ENCODE results near the gene RBL1.
"Not testable (repeated sequence)": the region's sequence is repeated elsewhere in the genome, so short reads cannot be mapped to it uniquely, and the experiment has no call there.

The RBL1 gene

DNA sequence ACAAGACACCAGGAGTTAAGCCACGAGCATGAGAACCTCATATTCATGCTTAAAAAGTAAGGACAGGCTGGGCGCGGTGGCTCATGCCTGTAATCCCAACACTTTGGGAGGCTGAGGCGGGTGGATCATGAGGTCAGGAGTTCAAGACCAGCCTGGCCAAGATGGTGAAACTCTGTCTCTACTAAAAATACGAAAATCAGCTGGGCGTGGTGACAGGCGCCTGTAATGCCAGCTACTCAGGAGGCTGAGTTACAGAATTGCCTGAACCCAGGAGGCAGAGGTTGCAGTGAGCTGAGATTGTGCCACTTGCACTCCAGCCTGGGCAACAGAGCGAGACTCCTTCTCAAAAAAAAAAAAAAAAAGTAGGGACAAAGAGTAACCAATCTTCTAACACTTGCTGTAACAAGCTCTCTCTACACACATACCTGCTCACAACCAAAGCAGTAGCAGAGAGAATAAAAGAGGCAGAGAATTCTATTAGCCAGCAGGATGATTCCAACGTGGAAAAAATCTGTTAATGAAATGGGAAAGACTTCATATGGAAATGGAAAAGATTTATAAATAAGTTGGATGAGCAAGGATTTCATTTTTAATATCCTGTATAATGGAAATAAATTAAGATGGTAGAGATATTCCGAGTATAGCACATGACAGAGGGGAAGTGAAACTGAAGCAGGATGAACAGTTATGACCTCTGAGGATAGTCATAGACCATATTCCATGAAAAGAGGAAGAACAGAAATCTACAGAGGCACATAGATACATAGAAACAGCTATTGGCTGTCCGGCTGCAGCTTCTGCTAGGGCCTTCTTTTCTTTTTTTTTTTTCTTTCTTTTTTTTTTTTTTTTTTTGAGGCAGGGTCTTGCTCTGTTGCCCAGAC is 90.5 kb downstream of the RBL1 start:
- ATAC-seq (replicated peaks; ENCODE audit: extremely low read depth, poor library complexity, severe bottlenecking); DNase-seq (ENCODE audit: low spot score in 2 of 2); H3K27me3 Mint-ChIP-seq; H3K9me3 Mint-ChIP-seq; H3K4me3 Mint-ChIP-seq: not testable (repeated sequence)
- Mint-ChIP-seq H3K4me1 (peaks cover 15% of the 10 kb centered on the region), H3K36me3 (ENCODE audit: insufficient read depth) (peaks cover 14% of the 10 kb centered on the region), H3K27ac (ENCODE audit: low read depth) (peak overlapping the region; percentile 53)

GRCh38 chr20:37001634-37002033 is 94.2 kb downstream of the RBL1 start:
- ATAC-seq (replicated peaks; ENCODE audit: extremely low read depth, poor library complexity, severe bottlenecking); H3K9me3 Mint-ChIP-seq; H3K27me3 Mint-ChIP-seq; DNase-seq (ENCODE audit: low spot score in 2 of 2); H3K4me1 Mint-ChIP-seq; H3K27ac Mint-ChIP-seq (ENCODE audit: low read depth); H3K4me3 Mint-ChIP-seq: not testable (repeated sequence)
- H3K36me3 Mint-ChIP-seq (ENCODE audit: insufficient read depth) = peaks cover 16% of the 10 kb centered on the region

GRCh38 chr20:37000171-37000570 is 95.6 kb downstream of the RBL1 start:
- H3K36me3 Mint-ChIP-seq (ENCODE audit: insufficient read depth) = peaks cover 23% of the 10 kb centered on the region
- not testable (repeated sequence) for H3K4me1 Mint-ChIP-seq; H3K27ac Mint-ChIP-seq (ENCODE audit: low read depth); H3K27me3 Mint-ChIP-seq; ATAC-seq (replicated peaks; ENCODE audit: extremely low read depth, poor library complexity, severe bottlenecking); H3K9me3 Mint-ChIP-seq; H3K4me3 Mint-ChIP-seq; DNase-seq (ENCODE audit: low spot score in 2 of 2)

- Mint-ChIP-seq H3K36me3 (ENCODE audit: insufficient read depth) (peaks cover 22% of the 10 kb centered on the region), H3K27ac (ENCODE audit: low read depth) (no peak overlapping the region), H3K27me3 (no peaks in the 10 kb centered on the region), H3K4me3 (no peak overlapping the region), H3K9me3 (no peaks in the 10 kb centered on the region), H3K4me1 (peaks cover 9% of the 10 kb centered on the region)
- no peak for ATAC-seq (replicated peaks; ENCODE audit: extremely low read depth, poor library complexity, severe bottlenecking)
- DNase-seq (ENCODE audit: low spot score in 2 of 2) = no peak
These were observed 97.1 kb downstream of the RBL1 start for GRCh38 chr20:36998652-36999051.

DNA sequence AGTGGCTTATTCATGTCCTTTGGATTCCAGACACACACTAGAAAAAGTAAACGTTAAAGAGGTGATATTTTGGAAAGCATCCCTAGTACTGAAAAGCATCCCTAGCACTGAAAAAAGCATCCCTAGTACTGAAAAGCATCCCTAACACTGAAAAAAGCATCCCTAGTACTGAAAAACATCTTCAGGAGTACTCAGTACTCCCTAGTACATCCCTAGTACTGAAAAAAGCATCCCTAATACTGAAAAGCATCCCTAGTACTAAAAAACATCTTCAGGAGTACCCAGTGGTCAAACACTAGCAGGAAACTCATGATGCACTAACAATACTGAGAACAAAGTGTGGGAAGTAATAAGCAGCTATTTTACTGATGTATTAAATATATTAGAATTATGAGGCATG is 98.7 kb downstream of the RBL1 start:
- Mint-ChIP-seq H3K9me3 (no peaks in the 10 kb centered on the region), H3K4me1 (peaks cover 5% of the 10 kb centered on the region), H3K36me3 (ENCODE audit: insufficient read depth) (peaks cover 12% of the 10 kb centered on the region), H3K27me3 (no peaks in the 10 kb centered on the region), H3K27ac (ENCODE audit: low read depth) (peak overlapping the region; percentile 26), H3K4me3 (no peak overlapping the region)
- no peak for ATAC-seq (replicated peaks; ENCODE audit: extremely low read depth, poor library complexity, severe bottlenecking)
- DNase-seq (ENCODE audit: low spot score in 2 of 2) = no peak

DNA sequence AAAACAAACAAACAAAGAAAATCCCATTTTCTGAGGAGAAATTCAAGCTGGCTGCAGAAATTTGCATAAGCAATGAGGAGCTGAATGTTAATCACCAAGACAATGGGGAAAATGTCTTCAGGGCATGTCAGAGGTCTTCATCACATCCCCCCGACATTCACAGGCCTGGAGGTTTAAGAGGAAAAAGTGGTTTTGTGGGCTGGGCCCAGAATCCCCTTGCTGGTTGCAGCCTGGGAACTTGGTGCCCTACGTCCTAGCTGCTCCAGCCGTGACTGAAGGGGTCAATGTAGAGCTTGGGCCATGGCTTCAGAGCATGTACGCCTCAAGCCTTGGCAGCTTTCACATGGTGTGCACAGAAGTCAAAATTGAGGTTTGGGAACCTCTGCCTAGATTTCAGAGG is 101.6 kb downstream of the RBL1 start:
- H3K4me3 Mint-ChIP-seq; H3K9me3 Mint-ChIP-seq; H3K27me3 Mint-ChIP-seq; DNase-seq (ENCODE audit: low spot score in 2 of 2); H3K27ac Mint-ChIP-seq (ENCODE audit: low read depth); H3K4me1 Mint-ChIP-seq; ATAC-seq (replicated peaks; ENCODE audit: extremely low read depth, poor library complexity, severe bottlenecking): not testable (repeated sequence)
- peaks cover 12% of the 10 kb centered on the region for H3K36me3 Mint-ChIP-seq (ENCODE audit: insufficient read depth)

GRCh38 chr20:36992802-36993334 is 102.9 kb downstream of the RBL1 start:
- Mint-ChIP-seq H3K4me1 (peaks cover 20% of the 10 kb centered on the region), H3K4me3 (no peak overlapping the region), H3K27me3 (no peaks in the 10 kb centered on the region), H3K9me3 (no peaks in the 10 kb centered on the region), H3K27ac (ENCODE audit: low read depth) (no peak overlapping the region), H3K36me3 (ENCODE audit: insufficient read depth) (peaks cover 10% of the 10 kb centered on the region)
- DNase-seq (ENCODE audit: low spot score in 2 of 2) (no peak), ATAC-seq (replicated peaks; ENCODE audit: extremely low read depth, poor library complexity, severe bottlenecking) (no peak)

GRCh38 chr20:36991703-36992102 is 104.1 kb downstream of the RBL1 start:
- no peak for DNase-seq (ENCODE audit: low spot score in 2 of 2)
- Mint-ChIP-seq H3K27me3 (no peaks in the 10 kb centered on the region), H3K27ac (ENCODE audit: low read depth) (no peak overlapping the region), H3K9me3 (no peaks in the 10 kb centered on the region), H3K36me3 (ENCODE audit: insufficient read depth) (peaks cover 8% of the 10 kb centered on the region), H3K4me1 (peaks cover 20% of the 10 kb centered on the region), H3K4me3 (no peak overlapping the region)
- no peak for ATAC-seq (replicated peaks; ENCODE audit: extremely low read depth, poor library complexity, severe bottlenecking)

- H3K27ac Mint-ChIP-seq (ENCODE audit: low read depth) = no peak overlapping the region
- H3K4me3 Mint-ChIP-seq = no peak overlapping the region
- no peak for DNase-seq (ENCODE audit: low spot score in 2 of 2)
- no peak for ATAC-seq (replicated peaks; ENCODE audit: extremely low read depth, poor library complexity, severe bottlenecking)
- H3K27me3 Mint-ChIP-seq = no peaks in the 10 kb centered on the region
- peaks cover 16% of the 10 kb centered on the region for H3K4me1 Mint-ChIP-seq
- H3K36me3 Mint-ChIP-seq (ENCODE audit: insufficient read depth) = no peaks in the 10 kb centered on the region
- H3K9me3 Mint-ChIP-seq = no peaks in the 10 kb centered on the region
These were observed 106.0 kb downstream of the RBL1 start for GRCh38 chr20:36989797-36990196.

DNA sequence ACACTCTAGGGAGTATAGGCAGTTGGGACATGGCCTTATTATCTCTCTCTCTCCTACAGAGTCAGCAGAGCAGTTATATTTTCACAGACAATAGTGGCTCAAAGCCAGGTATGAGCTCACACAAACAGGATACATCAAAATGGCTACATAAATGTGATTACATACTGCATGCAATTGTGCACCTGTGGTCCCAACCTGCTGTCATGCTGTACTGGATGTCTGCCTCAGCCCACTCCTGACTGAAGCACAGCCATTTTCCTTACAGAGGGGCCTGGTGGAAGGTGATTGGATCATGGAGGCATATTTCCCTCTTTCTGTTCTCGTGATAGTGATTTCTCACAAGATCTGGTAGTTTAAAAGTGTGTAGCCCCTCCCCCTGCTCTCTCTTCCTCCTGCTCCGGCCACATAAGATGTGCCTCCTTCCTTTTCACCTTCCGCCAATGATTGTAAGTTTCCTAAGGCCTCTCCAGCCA is 107.3 kb downstream of the RBL1 start:
- DNase-seq (ENCODE audit: low spot score in 2 of 2) (no peak), ATAC-seq (replicated peaks; ENCODE audit: extremely low read depth, poor library complexity, severe bottlenecking) (no peak)
- Mint-ChIP-seq H3K9me3 (no peaks in the 10 kb centered on the region), H3K27ac (ENCODE audit: low read depth) (peak overlapping the region; percentile 23), H3K4me3 (no peak overlapping the region), H3K4me1 (peaks cover 15% of the 10 kb centered on the region), H3K27me3 (no peaks in the 10 kb centered on the region), H3K36me3 (ENCODE audit: insufficient read depth) (no peaks in the 10 kb centered on the region)

DNA sequence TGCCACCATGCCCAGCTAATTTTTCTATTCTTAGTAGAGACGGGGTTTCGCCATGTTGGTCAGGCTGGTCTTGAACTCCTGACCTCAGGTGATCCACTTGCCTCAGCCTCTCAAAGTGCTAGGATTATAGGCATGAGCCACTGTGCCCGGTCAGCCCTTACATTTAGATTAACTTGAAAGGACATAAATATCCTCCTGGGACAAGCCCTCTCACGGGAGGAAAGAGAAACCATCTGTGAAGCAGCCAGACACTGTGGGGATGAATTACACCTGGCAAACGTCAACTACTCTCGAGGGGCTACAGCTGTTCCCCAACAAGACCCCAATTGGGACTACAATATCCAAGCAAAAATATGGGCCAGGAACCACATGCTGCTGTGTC is 111.5 kb downstream of the RBL1 start:
- DNase-seq (ENCODE audit: low spot score in 2 of 2) = no peak
- no peak for ATAC-seq (replicated peaks; ENCODE audit: extremely low read depth, poor library complexity, severe bottlenecking)
- no peaks in the 10 kb centered on the region for H3K27me3 Mint-ChIP-seq
- peaks cover 13% of the 10 kb centered on the region for H3K4me1 Mint-ChIP-seq
- no peaks in the 10 kb centered on the region for H3K36me3 Mint-ChIP-seq (ENCODE audit: insufficient read depth)
- H3K27ac Mint-ChIP-seq (ENCODE audit: low read depth) = no peak overlapping the region
- no peaks in the 10 kb centered on the region for H3K9me3 Mint-ChIP-seq
- no peak overlapping the region for H3K4me3 Mint-ChIP-seq

GRCh38 chr20:36975099-36975818 is 120.5 kb downstream of the RBL1 start:
- peaks cover 5% of the 10 kb centered on the region for H3K36me3 Mint-ChIP-seq (ENCODE audit: insufficient read depth)
- no peaks in the 10 kb centered on the region for H3K9me3 Mint-ChIP-seq
- DNase-seq (ENCODE audit: low spot score in 2 of 2) (peak in 1 of 2 donors; percentile 52), ATAC-seq (replicated peaks; ENCODE audit: extremely low read depth, poor library complexity, severe bottlenecking) (peak; percentile 92)
- no peaks in the 10 kb centered on the region for H3K27me3 Mint-ChIP-seq
- H3K4me1 Mint-ChIP-seq = peaks cover 17% of the 10 kb centered on the region
- H3K27ac Mint-ChIP-seq (ENCODE audit: low read depth) = no peak overlapping the region
- peak overlapping the region; percentile 31 for H3K4me3 Mint-ChIP-seq

Data from central memory CD8-positive, alpha-beta T cell (primary cell).